ENCODE results near the gene MRPL14. TPM values are rescaled to one million over a fixed set of nuclear protein-coding genes. Genes with fewer than 3 reads are reported as not detected.

The MRPL14 gene
- total RNA-seq, 1 donor from 2014 or later: 36.8 TPM

GRCh38 chr6:44162876-44163625, 35.8 kb upstream of the MRPL14 start:
- DNase-seq: no peak
- Histone ChIP-seq H3K4me1 (no peaks in the 10 kb centered on the region), H3K4me3 (no peak overlapping the region), H3K9me3 (replicated peaks) (no peaks in the 10 kb centered on the region), H3K36me3 (no peaks in the 10 kb centered on the region), H3K27ac (replicated peaks) (no peak overlapping the region), H3K27me3 (ENCODE audit: low read depth) (peaks cover 8% of the 10 kb centered on the region)
- intact Hi-C loops (cut with micrococcal nuclease): no loop called here
- no peak for TF ChIP-seq CTCF (IDR thresholded peaks at IDR 0.05; ENCODE audit: borderline replicate concordance)

GRCh38 chr6:44161997-44162338, 34.7 kb upstream of the MRPL14 start:
- intact Hi-C loops (cut with micrococcal nuclease): no loop called here
- Histone ChIP-seq H3K27me3 (ENCODE audit: low read depth) (peaks cover 8% of the 10 kb centered on the region), H3K36me3 (no peaks in the 10 kb centered on the region), H3K27ac (replicated peaks) (no peak overlapping the region), H3K9me3 (replicated peaks) (no peaks in the 10 kb centered on the region), H3K4me1 (no peaks in the 10 kb centered on the region), H3K4me3 (no peak overlapping the region)
- DNase-seq: no peak
- no peak for TF ChIP-seq CTCF (IDR thresholded peaks at IDR 0.05; ENCODE audit: borderline replicate concordance)

- Histone ChIP-seq H3K36me3 (no peaks in the 10 kb centered on the region), H3K4me3 (no peak within 1 kb of the TSS), H3K9me3 (replicated peaks) (no peaks in the 10 kb centered on the region), H3K4me1 (no peaks in the 10 kb centered on the region), H3K27ac (replicated peaks) (no peak within 1 kb of the TSS), H3K27me3 (ENCODE audit: low read depth) (peaks cover 8% of the 10 kb centered on the region)
- intact Hi-C loops (cut with micrococcal nuclease): no loop called here
- DNase-seq: no peak
- no peak for TF ChIP-seq CTCF (IDR thresholded peaks at IDR 0.05; ENCODE audit: borderline replicate concordance)
Measured at GRCh38 chr6:44158770-44159228, 31.5 kb upstream of the MRPL14 start, which contains the start of gene CAPN11. CAPN11 (plus strand) TSS chr6:44158820; CDS start chr6:44158849, 29 bp downstream.

GRCh38 chr6:44157152-44157521, 29.9 kb upstream of the MRPL14 start:
- TF ChIP-seq CTCF (IDR thresholded peaks at IDR 0.05; ENCODE audit: borderline replicate concordance): no peak
- intact Hi-C loops (cut with micrococcal nuclease): no loop called here
- no peak overlapping the region for H3K27ac ChIP-seq (replicated peaks)

DNA sequence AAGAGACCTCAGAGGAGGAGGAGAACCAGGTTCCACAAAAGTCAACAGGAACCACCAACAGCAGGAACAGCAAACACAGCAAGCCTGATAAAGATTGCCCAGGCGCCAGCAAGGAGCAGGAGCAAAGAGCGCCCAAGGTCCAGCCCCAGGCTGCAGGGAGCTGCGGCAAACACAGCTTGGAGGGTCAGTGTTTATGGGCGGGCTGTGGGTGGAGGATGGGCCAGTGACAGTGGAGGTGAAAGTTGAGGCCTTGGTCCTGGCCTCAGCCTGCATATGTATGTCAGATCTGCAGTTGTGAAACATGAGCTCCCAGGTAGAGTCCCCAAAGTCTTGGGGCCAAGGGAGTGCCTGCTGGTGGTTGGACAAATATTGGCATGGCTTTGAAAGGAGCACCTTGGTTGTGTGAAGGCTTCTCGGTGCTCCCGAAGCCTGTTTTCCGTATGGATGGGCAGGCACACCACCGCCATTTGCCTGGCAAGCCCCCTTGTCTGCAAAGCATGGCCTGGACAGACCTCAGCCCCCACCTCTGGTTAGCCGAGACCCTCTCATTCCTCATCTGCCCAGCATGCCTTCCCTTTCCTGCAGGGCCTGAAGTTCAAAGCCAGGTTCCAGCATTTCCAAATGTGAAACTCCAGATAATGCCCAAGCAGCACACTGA, 29.4 kb upstream of the MRPL14 start:
- H3K4me3 ChIP-seq: no peak overlapping the region
- intact Hi-C loops (cut with micrococcal nuclease): no loop called here
- no peak overlapping the region for H3K27ac ChIP-seq (replicated peaks)
- no peaks in the 10 kb centered on the region for H3K27me3 ChIP-seq (ENCODE audit: low read depth)
- no peak for DNase-seq
- H3K9me3 ChIP-seq (replicated peaks): no peaks in the 10 kb centered on the region
- peaks cover 5% of the 10 kb centered on the region for H3K36me3 ChIP-seq
- TF ChIP-seq CTCF (IDR thresholded peaks at IDR 0.05; ENCODE audit: borderline replicate concordance): no peak
- peaks cover 4% of the 10 kb centered on the region for H3K4me1 ChIP-seq

More at GRCh38 chr6:44157152-44157521, 29.9 kb upstream of the MRPL14 start:
- H3K36me3 ChIP-seq: peaks cover 5% of the 10 kb centered on the region
- DNase-seq: no peak
- no peaks in the 10 kb centered on the region for H3K9me3 ChIP-seq (replicated peaks)
- H3K4me3 ChIP-seq: no peak overlapping the region
- no peaks in the 10 kb centered on the region for H3K4me1 ChIP-seq
- H3K27me3 ChIP-seq (ENCODE audit: low read depth): no peaks in the 10 kb centered on the region

Measured in left ventricle myocardium inferior (tissue), 1 donor.